ENCODE measurements around the gene IQCK.

The IQCK gene

DNA sequence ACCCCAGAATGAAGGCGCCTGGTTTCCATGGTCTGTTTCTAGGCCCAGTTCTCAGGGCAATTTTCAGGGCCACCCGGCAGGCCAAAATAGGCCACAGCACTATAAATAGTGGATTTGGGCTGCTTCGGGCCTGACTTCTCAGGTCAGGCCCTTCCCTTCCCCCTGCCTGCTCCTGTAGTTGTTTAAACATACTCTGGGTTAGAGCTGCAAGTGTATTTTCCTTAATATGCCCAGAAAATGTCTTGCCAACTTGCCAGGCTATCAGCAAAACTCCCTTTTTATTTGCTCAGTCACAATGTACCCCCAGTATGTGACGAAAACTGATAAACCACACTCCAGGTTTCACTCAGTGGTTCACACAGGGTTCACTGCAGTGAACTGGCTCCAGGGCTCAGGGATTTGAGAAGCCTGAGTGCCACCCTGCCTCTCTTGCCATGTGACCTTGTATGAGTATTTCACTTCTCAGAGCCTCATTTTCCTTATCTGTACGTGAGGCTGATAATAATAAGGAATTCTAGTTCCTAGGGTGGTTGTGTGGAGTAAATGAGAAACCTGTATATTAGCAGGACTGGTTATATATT, 90.1 kb downstream of the IQCK start:
- DNase-seq, result no peak

DNA sequence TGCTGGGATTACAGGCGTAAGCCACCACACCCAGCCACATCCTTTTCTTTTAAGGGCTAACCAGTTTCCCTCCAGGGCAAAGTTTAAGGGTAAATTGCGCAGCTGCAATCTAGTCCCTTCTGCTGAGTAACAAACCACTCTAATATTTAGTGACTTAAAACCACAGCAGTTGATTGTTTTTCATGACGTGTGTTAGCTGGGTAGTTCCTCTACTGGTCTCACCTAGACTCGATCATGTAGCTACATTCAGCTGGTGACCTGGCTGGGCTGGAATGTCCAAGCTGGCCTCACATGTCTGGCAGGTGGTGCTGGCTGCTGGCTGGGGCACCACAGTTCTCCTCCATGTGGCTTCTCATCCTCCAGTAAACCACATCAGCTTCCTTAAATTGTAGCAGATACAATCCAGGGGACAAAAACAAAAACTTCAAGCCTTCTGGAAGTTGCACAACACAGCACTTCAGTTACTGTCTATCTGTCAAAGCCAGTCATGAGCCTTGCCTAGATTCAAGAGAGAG, 91.1 kb downstream of the IQCK start:
- DNase-seq, result no peak

DNA sequence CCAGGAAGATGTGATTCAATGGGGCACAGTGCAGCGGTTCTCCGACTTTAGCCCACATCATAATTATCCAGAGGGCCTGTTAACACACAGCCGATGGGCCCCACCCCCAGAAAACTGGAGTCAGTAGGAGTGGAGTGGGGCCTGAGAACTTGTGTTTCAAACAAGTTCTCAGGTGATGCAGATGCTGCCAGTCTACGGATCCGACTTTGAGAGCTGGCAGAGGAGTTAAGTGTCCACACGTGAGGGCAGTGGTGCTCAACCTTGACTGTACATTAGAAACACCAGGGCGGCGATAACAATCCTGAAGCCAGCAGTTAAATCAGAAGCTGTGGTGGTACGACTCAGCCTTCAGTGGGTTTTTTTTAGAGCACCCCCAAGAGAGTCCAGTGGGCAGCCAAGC, 91.6 kb downstream of the IQCK start:
- no peak for DNase-seq

DNA sequence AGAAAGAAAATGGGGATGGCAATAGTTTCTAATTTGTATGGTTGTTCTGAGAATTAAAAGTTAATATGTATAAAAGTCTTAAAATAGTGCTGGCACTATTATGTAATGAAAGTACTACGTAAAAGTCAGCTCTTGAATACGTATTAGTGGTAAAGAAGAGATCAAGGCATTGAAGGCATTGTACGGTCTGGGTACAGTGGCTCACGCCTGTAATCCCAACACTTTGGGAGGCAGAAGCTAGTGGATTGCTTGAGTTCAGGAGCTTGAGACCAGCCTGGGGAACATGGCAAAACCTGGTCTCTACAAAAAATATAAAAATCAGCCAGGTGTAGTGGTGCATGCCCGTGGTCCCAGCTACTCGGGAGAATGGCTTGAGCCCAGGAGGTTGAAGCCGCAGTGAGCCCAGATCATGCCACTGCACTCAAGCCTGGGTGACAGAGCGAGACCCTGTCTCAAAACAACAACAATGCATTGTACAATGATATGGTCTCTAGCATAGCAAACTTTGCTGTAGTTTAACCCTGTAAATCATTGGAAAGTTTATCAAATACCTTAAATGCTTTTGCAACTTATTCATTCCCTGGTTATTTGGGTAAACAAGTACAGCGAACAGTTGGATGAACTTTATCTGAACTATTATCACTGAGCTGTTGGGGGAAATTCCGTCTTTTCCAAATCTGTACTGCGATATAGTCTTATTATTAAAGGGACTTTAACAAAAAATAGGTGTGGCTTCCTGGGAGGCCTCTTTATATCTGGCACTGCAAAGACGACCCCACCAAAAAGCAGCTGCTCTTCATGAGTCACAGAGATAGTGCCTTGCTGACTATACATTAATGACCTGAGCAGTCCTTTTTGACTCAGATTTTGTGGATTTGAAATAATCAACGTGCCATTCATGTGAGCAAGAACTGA, 93.0 kb downstream of the IQCK start:
- no peak for DNase-seq

DNA sequence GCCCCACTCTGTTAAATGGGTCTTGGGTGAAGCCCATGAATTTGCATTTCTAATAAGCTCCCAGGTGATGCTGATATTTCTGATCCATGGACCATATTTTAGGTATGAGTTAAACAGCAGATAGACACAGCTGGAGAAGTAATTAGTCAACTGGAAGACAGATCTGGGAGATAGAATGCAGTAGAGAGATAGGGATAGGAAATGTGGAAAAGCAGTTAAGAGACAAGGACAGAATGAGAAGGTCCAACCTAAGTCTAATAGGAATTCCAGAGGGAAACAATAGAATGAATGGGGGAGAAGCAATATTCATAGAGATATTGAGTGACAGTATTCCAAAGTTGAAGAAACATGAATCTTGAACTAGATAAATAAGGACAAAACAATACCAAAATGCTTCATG, 94.9 kb downstream of the IQCK start:
- DNase-seq, result no peak

DNA sequence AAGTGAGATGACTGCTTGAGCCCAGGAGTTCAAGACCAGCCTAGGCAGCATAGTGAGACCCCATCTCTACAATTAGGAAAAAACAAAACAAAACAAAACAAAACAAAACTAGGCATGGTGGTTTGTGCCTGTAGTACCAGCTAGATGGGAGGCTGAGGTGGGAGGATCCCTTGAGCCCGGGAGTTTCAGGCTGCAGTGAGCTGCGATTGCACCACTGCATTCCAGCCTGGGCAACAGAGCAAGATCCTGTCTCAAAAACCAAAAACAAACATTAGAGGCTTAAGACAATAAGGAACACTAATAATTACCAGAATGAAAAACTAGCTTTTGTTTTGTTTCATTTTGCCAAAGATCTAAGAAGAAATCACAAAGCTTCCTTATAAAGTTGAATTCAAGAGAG, 97.3 kb downstream of the IQCK start:
- no peak for DNase-seq

DNA sequence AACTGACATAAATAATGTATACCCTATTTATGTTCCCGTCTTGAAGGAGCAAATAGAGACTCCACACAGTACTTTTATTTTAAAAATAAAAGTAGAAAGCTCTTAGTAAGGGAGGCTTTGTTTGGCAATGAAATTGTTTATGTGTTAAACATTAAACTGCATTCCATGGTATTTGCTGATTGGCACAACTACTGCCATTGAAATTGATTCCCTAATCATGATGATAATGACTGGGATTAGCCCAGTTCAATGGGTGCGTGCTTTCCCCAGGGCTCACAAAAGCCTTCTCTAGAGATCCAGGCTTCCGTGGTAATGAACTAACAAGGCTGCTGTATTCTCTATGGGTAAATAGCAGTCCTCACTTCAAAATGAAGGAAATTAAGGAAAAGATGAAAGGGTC, 99.1 kb downstream of the IQCK start:
- DNase-seq, result no peak

DNA sequence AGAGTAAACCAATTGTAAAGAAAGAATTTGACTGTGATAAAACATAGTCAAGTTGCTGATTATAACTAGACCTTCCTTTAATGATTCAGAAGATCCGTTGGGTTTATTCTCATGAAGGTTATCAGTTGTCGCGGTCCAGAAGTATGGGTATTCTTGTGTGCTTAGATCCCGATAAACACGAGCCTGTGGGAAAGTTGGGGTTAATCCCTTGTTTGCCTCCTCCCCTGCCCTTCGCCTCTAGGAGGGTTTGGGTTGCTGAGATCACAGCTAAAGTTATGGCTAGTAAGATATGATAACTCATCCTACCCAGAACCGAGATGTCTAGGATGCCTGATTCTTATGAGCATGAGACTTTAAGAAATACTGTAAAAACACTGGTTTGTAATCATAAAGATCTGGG, 99.8 kb downstream of the IQCK start:
- DNase-seq, result no peak

DNA sequence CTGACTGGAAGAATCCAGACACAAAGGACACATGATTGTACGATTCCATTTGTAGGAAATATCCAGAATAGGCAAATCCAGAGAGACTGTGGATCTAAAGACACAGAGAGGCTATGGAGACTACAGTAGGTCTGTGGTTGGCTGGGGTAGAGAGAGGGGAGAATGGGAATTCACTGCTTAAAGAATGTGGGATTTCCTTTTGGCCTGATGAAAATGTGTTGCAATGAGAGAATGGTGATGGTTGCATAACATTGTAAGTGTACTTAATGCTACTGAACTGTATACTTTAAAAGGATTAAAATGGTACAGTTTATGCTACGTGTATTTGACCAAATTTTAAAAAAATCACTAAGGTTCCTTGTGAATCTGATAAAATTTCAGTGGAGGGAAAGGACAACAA, 104.5 kb downstream of the IQCK start:
- DNase-seq, result no peak

DNA sequence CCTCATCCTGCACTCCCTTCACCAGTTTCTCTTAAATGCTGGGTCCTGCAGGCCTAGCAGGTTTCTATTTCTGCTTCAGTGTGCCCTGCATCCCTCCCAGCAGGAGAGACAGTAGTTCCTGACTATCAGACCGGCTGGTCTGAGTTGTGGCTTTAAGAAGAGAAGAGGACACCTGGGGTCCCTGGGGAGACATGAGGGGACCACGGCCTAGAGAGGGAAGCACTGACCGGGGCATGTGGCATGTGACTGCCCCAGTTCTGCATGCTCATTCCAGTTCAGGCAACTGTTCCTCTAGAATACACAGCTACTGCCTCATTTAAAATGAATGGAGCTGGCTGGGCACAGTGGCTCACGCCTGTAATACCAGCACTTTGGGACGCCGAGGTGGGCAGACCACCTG, 105.3 kb downstream of the IQCK start:
- DNase-seq, result no peak

DNA sequence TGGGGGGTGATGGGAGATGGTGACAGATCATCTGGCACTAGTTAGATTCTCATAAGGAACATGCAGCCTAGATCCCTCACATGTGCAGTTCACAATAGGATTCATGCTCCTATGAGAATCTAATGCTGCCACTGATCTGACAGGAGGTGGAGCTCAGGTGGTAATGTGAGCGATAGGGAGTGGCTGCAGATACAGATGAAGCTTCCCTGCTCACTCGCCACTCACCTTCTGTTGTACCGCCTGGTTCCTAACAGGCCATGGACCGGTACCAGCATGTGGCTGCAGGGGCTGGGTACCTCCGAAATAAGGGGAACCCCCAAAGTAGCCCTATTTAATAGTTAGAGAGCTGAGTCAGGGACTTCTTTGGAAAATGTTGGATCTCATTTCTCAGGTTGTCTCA, 106.1 kb downstream of the IQCK start:
- no peak for DNase-seq

DNA sequence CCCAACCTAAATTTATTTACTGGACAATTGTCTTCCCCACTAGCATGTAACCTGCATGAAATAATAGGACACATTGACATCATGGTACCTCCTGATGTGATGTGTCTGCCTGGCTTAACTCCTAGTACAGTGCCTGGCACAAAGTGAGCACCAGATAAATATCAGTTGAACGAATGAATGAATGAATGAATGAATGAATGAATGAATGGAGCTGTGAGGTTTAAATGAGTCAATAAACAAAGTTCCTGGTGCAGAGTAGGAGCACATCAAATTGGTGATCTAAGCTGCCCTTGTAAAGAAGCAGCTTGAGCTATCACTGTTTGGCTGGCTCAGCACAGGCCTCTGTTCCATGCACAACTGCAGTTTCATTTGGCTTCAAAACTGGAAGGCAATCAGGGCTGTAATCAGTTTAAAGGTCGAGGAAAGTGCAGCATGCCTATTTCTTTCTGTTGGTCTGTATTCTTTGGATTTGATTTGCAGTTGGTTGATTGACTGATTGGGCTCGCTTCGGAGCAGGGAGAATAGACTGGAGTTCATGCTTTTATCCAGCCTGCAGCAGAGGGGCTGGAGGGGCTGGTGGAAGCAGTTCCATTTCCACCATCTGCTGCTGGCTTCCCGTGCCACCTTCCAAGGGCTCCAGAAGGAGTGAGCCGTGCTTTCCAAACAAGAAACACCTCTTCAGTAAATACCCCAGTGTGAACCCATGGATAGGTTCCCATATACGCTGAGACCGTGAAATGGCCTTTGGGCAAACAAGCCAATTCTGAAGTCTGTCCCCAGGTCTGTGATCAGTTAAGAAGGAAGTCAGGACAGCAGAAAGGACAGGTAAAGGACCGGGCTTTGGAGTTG, 112.0 kb downstream of the IQCK start:
- no peak for DNase-seq

DNA sequence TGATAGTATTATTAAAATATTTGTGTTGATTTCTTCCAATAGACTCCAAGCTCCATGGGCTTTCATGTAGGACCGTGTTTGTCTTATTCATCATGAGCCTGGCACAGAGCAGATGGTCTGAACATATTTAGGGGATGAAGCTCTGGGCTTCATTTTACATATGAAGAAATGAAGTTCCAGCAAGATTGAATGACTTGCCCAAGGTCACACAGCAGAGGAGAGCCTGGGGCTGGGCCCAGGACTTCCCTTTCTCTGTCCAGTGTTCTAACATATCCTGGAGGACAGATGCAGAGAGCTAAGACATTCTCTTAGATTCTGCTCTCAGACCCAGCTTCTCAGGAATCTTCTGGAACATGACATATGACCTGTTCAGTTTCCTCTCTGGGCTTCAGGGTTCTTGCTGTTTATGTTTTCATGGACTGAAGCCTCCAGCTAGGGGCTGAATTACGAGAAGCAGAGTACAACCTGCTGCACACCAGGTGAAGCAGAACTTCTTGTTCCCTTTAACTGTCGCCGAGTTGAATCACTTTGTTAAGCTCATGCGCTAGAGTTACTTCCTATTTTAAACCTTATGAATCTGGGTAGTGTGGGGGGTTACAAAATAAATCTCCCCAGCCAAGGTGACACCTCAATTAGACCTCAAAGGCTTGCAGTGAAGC, 113.0 kb downstream of the IQCK start:
- DNase-seq, result no peak

DNA sequence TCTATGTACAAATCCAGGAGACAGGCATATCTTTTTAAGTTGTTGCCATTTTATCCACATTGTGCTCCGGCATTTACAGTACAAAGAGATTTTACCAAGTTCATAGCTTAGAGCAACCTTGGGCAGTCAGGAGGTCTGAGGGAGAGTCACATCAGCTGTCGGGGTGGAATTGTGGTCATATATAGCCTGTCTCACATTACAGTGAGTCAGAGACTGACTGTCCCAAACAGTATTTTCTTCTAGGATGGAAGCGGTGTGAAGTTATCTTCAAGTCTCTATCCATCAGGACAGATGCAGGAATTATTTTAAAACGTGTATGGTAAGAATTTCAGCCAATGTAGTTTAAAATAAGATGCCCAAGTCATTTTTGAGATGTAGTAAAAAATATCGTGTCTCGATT, 113.6 kb downstream of the IQCK start:
- DNase-seq, result no peak

DNA sequence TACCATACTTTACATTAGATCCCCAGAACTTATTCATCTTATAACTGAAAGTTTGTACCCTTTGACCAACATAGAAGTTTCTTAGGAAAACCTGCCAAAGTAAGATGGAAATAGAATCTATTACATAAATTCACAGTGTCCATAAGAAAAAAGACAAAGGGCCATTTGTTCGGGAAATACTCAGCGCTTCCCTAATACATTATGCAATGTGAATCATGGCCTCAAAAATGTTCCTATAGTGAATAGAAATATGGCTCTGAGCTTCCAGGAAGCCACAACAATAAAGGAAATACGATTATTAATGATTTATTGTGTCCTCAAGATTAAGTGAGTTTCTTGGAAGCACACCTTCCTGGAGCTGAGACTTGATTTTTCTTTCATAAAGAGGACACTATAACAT, 115.1 kb downstream of the IQCK start:
- no peak for DNase-seq

DNA sequence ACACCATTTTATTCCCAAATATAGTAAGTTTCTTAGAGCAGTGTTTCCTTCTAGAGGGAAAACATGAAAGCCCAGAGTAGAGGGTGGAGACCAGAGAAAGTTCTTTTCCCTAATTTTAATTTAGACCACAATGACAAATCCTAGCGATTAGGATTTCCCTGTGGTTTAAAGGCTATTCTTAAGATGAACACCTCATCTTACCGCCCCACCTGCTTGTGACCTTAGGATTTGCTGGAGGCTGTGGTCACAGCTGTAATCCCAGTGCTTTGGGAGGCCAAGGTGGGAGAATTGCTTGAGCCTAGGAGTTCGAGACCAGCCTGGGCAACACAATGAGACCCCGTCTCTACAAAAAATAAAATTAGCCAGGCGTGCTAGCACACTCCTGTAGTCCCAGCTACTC, 115.5 kb downstream of the IQCK start:
- DNase-seq, result no peak

DNA sequence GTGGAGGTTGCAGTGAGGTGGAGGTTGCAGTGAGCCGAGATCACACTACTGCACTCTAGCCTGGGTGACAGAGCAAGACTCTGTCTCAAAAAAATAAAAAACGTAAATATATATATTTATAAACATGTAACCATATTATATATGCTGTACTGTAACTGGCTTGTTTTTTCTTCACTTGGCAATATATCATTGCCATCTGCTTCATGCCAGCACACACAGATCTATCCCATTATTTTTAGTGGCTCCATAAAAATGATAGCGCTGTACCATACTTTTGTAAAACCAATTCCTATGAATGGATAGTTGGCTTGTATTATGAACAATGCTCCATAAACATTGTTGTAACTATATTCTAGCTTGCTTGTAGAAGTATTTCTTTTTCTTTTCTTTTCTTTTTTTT, 117.1 kb downstream of the IQCK start:
- no peak for DNase-seq

DNA sequence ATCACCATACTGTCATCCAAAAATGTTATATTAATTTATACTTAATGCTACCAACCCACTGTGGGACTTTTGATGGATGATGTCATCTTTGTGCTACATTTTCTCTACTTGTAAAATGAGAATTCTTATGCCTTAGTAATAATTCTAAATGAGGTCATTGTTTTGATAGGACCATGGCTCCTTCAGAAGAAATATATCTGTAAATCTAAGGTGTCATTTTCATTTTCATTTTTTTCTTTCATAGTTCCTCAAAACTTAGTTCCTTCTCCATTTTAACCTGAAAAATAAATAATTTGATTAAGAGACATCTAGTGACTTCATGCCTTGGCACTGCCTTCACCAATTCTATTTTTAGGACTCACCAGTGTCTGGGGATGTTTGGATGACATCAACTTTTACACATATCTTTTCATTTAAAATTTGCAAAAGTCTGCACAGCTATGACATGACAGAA, 117.9 kb downstream of the IQCK start:
- no peak for DNase-seq

DNA sequence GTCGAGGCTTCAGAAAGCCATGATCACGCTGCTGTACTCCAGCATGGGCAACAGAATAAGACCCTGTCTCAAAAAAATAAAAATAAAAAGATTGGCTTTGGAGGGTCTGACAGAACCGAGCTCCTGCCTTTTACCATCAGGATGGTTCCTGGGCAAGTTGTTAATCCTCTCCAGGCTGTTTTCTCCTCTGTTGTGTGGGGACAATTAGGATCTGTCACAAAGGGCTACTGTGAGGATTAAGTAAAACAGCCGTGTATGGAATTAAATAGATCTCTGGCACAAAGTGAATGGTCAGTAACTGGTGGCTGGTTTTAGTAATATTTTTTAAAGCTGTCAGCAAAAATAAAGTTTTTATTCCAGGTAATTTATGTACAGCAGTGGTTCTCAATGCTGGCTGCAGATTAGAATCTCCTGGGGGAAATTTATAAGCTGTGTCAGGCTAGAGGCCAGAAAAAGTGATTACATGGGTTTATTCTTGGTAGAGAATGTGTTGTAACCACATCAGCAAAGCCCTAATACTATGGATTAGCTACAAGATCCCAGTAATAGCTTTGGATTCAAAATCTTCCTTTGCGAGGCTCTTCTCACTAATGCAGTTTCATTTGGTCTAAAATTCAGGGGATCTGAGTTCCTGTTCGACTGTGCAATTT, 119.4 kb downstream of the IQCK start:
- no peak for DNase-seq

DNA sequence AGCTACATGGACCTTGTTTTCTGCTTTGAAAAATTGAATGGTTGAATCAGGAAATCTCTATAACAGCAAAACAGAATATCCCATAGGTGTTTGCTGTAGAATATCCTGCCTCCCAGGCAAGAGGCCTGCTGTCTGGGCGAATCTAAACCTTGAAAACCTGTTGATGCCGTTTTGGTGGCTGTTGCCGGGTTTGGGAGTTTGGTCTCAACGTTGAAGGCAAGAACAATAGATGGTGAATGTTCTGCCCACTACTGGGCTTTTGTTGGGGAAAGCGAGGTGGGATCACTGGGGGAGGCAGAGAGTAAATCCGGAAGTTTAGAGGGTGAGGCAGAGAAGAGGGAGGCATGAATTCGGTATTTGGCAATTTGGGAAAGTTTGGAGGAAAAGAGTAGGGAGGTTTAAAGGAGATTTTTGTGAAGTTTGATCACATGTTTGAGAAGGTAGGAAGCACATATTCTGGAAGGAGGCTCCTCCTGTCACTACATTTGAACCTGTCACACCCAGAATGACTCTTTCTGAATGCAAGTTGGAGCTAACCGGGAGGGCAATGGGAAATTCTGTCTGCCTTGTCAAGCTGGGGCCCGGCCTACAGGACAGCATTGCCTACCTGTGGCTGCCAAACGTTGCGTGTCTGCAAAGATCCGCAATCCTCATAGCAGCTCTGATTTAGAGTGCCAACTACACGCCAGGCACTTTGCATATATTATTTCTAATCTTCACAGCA, 120.1 kb downstream of the IQCK start:
- DNase-seq, result no peak

DNA sequence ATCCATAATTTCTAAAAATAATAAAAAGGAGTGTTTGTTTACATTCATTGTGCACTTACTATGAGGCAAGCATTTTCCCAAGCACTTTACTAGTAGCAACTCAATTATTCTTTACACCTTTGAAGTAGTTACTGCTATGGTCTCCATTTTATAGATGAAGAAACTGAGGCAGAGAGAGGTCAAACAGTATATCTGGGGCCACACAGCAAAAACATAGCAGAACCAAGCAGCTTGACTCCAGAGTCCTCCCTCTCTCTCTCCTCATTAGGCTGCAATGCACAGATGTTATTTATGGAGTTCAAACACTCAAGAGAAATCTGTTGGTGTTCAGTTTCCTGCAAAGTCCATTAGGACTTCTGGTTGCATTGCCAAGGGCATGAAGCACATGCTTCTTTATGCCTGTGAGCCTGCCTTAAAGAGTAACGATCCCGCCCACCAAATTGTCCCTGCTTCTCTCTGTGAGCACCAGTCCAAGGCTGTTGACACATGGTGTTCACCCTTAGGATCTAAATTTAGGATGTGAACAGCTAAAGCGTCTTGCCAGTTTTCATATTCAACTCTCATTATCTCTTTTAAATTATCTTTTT, 122.5 kb downstream of the IQCK start:
- DNase-seq, result no peak

Data from CD4-positive, alpha-beta T cell treated with Interleukin-1 beta for 1 hour (primary cell).